Measurements from ENCODE around the gene PCSK1N. TPM values are rescaled to one million over a fixed set of nuclear protein-coding genes. Genes with fewer than 3 reads are reported as not detected.

Gene PCSK1N
- total and polyA plus RNA-seq, 9 of the 15 experiments (the other 6 are each of a cell fraction or from before 2014, with no cell fraction given), result 0.07 to 0.55 (median 0.54) TPM; not detected in 6

- TF ChIP-seq RAD51 (IDR thresholded peaks at IDR 0.05; ENCODE audit: borderline replicate concordance, low read depth), result no peak
- no peak for TF ChIP-seq MBD1 (CRISPR knock-in tag; IDR thresholded peaks at IDR 0.05)
- TF ChIP-seq ZNF707 (CRISPR knock-in tag; conservative IDR thresholded peaks at IDR 0.05), result peak; percentile 38; the same call in 1 of the 2 replicates
- TF ChIP-seq RBM14 (IDR thresholded peaks at IDR 0.05; ENCODE audit: borderline replicate concordance, insufficient read depth, low read depth, low read length), result no peak
- no peak for TF ChIP-seq ETS2 (tag; IDR thresholded peaks at IDR 0.05; ENCODE audit: borderline replicate concordance, poor library complexity, severe bottlenecking)
- peak; percentile 99 for TF ChIP-seq SMAD4 (CRISPR knock-in tag; conservative IDR thresholded peaks at IDR 0.05)
- TF ChIP-seq HOMEZ (CRISPR knock-in tag; IDR thresholded peaks at IDR 0.05), result no peak
- peak; percentile 28 for TF ChIP-seq NFYB (IDR thresholded peaks at IDR 0.05; ENCODE audit: extremely low read depth, insufficient read length)
- TF ChIP-seq ZNF197 (CRISPR knock-in tag; IDR thresholded peaks at IDR 0.05; ENCODE audit: low read depth), result peak; percentile 42; the same call in 1 of the 2 replicates
- TF ChIP-seq RBM15 (IDR thresholded peaks at IDR 0.05; ENCODE audit: insufficient read depth, low read length), result no peak
- TF ChIP-seq KLF16 (IDR thresholded peaks at IDR 0.05), result peak; percentile 98
- TF ChIP-seq CBFB (CRISPR knock-in tag; IDR thresholded peaks at IDR 0.05), result peak; percentile 49; the same call in 1 of the 2 replicates
- 0 out of 2 replicates have a peak, but pooled peaks have one; percentile 33 for TF ChIP-seq ZBTB1 (CRISPR knock-in tag; IDR thresholded peaks at IDR 0.05; ENCODE audit: borderline replicate concordance, low read depth)
- TF ChIP-seq POLR2A (conservative IDR thresholded peaks at IDR 0.05), result peak; percentile 76
- TF ChIP-seq SPI1 (IDR thresholded peaks at IDR 0.05; ENCODE audit: borderline replicate concordance, low read depth, low read length), result no peak
- TF ChIP-seq ATF4 (CRISPR knock-in tag; IDR thresholded peaks at IDR 0.05), result no peak
- no peak for TF ChIP-seq KDM5B (IDR thresholded peaks at IDR 0.05; ENCODE audit: insufficient replicate concordance, low read depth, low read length)
- no peak for TF ChIP-seq SREBF1 (IDR thresholded peaks at IDR 0.05; ENCODE audit: borderline replicate concordance, low read depth, low read length)
- TF ChIP-seq RCOR1 (IDR thresholded peaks at IDR 0.05; ENCODE audit: borderline replicate concordance in 1 of 2, low read depth in 2 of 2, low read length in 2 of 2), result peak; percentile 84 to 92
- TF ChIP-seq NCOA2 (IDR thresholded peaks at IDR 0.05; ENCODE audit: partially characterized antibody in 2 of 2), result no peak
- no peak for TF ChIP-seq RBM22 (IDR thresholded peaks at IDR 0.05; ENCODE audit: low read depth, low read length, poor library complexity, severe bottlenecking)
- TF ChIP-seq TCF7 (IDR thresholded peaks at IDR 0.05; ENCODE audit: borderline replicate concordance), result no peak
- no peak for TF ChIP-seq THRAP3 (IDR thresholded peaks at IDR 0.05; ENCODE audit: borderline replicate concordance)
- no peak for TF ChIP-seq CSDE1 (IDR thresholded peaks at IDR 0.05)
- 0 out of 2 replicates have a peak, but pooled peaks have one; percentile 50 for TF ChIP-seq NFE2 (IDR thresholded peaks at IDR 0.05; ENCODE audit: low read depth)
These were observed 34.7 kb downstream of the PCSK1N start (continued) for GRCh38 chrX:48800574-48801279.

Data from K562 (cell line).